ENCODE measurements around the gene PLD5. TPM values are rescaled to one million over a fixed set of nuclear protein-coding genes. Genes with fewer than 3 reads are reported as not detected.

PLD5 gene
- total RNA-seq, 1 donor from 2014 or later = not detected

DNA sequence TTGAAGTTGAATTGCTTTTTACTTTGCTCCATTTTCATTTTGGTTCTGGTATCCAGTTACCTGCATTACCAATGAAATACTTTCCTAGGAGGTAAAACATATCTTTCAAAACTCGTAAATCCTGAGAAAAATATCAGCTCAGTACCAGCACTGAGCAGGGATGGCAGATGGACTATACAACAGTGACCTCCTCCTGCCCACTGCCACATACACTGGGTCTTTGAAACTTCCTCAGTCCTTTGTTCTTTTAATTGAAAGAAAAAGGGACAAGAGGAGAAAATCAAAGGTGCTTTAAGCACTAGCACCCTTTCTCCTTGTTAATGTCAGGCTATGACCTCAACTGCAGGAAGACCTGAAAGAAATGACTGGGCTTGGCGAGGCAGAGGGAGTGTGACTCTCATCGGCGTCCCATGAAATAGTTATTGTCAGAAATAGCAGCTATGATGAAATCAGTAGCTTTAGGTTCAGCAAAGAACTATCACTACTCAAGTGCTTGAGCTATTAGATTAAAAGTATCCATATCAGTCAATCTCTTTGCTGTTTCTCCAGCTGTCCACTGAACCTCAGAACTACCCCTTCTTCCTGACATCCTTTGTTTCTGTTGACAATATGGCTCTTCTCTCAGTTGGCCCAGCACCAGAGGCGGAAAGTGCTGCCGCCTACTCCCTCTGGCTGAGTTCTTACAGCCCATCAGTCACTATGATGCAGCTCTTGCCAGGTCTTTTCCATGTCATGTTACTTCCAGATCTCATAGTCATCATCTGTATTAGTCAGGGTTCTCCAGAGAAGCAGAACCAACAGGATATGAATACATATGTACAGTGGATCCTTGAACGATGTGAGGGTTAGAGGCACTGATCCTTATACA is 318.6 kb downstream of the PLD5 start:
- no peak overlapping the region for H3K27ac Mint-ChIP-seq (ENCODE audit: unreplicated experiment)
- no peaks in the 10 kb centered on the region for H3K4me1 Mint-ChIP-seq (ENCODE audit: low read depth)
- no peaks in the 10 kb centered on the region for H3K36me3 Mint-ChIP-seq (ENCODE audit: low read depth)
- TF ChIP-seq, protein P1, sequence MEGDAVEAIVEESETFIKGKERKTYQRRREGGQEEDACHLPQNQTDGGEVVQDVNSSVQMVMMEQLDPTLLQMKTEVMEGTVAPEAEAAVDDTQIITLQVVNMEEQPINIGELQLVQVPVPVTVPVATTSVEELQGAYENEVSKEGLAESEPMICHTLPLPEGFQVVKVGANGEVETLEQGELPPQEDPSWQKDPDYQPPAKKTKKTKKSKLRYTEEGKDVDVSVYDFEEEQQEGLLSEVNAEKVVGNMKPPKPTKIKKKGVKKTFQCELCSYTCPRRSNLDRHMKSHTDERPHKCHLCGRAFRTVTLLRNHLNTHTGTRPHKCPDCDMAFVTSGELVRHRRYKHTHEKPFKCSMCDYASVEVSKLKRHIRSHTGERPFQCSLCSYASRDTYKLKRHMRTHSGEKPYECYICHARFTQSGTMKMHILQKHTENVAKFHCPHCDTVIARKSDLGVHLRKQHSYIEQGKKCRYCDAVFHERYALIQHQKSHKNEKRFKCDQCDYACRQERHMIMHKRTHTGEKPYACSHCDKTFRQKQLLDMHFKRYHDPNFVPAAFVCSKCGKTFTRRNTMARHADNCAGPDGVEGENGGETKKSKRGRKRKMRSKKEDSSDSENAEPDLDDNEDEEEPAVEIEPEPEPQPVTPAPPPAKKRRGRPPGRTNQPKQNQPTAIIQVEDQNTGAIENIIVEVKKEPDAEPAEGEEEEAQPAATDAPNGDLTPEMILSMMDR (IDR thresholded peaks at IDR 0.05) = no peak
- H3K9me3 Mint-ChIP-seq (ENCODE audit: low read depth) = peaks cover 3% of the 10 kb centered on the region
- no peak overlapping the region for H3K4me3 Mint-ChIP-seq (ENCODE audit: unreplicated experiment)
- DNase-seq (ENCODE audit: low spot score) = no peak
- H3K27me3 Mint-ChIP-seq (ENCODE audit: low read depth) = peaks cover 10% of the 10 kb centered on the region

DNA sequence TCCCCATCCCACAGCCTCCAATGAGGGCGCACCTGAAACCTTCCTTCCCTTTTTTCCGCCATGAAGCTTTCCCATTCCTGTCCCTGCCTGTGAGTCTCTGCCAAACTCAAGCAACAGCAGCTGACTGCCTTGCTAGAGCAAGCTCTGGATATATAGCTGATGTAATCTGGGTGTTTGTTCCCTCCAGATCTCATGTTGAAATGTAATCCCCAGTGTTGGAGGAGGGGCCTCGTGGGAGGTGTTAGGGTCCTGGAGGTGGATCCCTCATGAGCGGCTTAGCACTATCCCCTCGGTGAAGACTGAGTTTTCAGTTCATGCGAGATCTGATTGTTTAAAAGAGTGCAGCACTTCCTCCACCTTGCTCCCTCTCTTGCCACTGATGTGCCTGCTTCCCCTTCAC is 321.2 kb downstream of the PLD5 start:
- H3K27ac Mint-ChIP-seq (ENCODE audit: unreplicated experiment) = no peak overlapping the region
- peaks cover 10% of the 10 kb centered on the region for H3K27me3 Mint-ChIP-seq (ENCODE audit: low read depth)
- H3K4me3 Mint-ChIP-seq (ENCODE audit: unreplicated experiment) = no peak overlapping the region
- H3K36me3 Mint-ChIP-seq (ENCODE audit: low read depth) = no peaks in the 10 kb centered on the region
- TF ChIP-seq, protein P1 (IDR thresholded peaks at IDR 0.05) = no peak
- peaks cover 8% of the 10 kb centered on the region for H3K9me3 Mint-ChIP-seq (ENCODE audit: low read depth)
- no peaks in the 10 kb centered on the region for H3K4me1 Mint-ChIP-seq (ENCODE audit: low read depth)
- DNase-seq (ENCODE audit: low spot score) = no peak

DNA sequence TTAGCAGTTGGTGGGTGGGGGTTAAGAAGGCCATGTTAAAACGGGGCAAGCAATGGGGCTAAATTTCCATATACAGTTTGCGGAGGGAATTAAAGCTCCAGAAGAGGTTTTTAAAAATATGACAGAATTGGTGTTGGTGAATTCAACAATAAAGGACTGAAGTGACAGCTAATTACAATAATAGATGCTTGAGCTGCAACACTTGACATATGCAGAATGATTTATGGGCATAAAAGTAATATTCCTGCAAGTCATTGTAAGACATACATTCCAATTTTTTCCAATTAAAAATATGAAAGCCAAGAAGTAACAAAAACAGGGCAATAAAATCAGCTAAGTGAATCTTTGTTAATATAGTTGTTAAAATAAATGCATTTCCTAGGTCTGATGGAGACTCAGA is 323.4 kb downstream of the PLD5 start:
- H3K4me3 Mint-ChIP-seq (ENCODE audit: unreplicated experiment) = no peak overlapping the region
- no peak overlapping the region for H3K27ac Mint-ChIP-seq (ENCODE audit: unreplicated experiment)
- no peaks in the 10 kb centered on the region for H3K27me3 Mint-ChIP-seq (ENCODE audit: low read depth)
- no peaks in the 10 kb centered on the region for H3K4me1 Mint-ChIP-seq (ENCODE audit: low read depth)
- H3K36me3 Mint-ChIP-seq (ENCODE audit: low read depth) = no peaks in the 10 kb centered on the region
- H3K9me3 Mint-ChIP-seq (ENCODE audit: low read depth) = peaks cover 5% of the 10 kb centered on the region
- DNase-seq (ENCODE audit: low spot score) = no peak
- TF ChIP-seq, protein P1 (IDR thresholded peaks at IDR 0.05) = no peak

DNA sequence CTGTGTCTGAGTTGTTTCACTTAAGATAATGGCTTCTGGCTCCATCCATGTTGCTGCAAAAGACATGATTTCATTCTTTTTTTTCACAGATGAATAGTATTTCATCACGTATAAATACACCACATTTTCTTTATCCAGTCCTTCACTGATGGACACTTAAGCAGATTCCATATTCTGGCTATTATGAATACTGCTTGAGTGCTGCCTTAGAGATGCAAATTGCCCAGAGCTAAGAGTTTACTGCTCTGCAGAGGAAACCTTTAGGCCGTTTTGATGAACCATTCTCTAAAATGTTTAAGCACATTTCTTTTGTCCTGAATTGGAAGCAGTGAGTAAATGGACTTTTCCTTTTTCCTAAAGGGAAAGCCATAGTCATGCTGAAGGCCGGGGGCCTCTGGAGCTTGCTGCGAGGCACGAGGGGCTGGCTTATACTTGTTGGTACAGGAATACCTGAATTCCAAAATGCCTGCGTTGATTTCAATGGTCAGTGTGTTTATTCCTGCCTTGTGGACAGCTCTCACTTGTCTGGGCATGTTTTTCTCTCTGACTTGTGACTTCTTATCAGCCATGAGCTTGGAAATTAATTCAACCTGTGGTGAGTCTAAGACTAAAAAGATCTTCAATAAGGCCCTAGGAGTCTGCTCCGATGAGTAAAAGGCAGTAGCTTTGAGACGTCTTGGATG is 324.6 kb downstream of the PLD5 start:
- DNase-seq (ENCODE audit: low spot score) = no peak
- TF ChIP-seq, protein P1 (IDR thresholded peaks at IDR 0.05) = no peak
- Mint-ChIP-seq H3K27me3 (ENCODE audit: low read depth) (no peaks in the 10 kb centered on the region), H3K27ac (ENCODE audit: unreplicated experiment) (no peak overlapping the region), H3K4me1 (ENCODE audit: low read depth) (no peaks in the 10 kb centered on the region), H3K4me3 (ENCODE audit: unreplicated experiment) (no peak overlapping the region), H3K36me3 (ENCODE audit: low read depth) (no peaks in the 10 kb centered on the region), H3K9me3 (ENCODE audit: low read depth) (peaks cover 5% of the 10 kb centered on the region)

DNA sequence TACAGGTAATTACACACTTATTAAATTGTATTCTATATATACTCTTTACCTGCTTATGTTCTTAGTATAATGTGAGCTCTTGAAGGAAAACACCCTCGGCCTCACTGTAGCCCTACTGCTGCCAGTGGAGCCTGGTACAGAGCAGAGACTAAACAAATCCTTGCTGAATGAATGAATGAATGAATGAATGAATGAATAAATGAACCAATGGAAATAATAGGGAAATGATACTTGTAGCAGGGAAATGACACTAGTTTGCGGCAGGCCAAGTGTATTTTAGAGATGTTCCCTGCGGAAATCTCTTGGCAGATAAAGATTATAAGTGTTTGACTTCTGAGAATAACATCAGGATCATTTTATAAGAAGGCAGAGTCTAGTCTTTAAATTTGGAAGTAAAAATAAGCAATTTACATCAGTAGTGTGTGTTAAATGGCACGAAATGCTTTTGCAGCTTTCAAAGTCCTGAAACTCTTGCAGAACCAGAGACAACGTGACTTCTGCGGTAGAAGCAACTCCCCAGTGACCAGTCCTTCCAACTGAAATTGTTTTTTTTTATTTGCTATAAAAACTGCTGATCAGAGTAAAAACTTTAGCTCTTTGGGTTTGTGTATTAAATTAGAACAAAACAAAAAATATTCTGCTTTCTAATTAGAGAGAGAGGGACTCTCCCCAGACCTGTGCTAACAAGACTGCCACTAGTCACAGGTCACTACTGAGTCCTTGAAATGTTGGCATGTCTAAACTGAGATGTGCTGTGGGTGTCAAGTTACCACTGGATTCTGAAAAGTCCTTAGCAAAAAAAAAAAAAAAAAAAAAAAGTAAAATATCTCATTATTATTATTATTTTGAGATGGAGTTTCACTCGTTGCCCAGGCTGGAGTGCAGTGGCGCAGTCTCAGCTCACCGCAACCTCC is 326.3 kb downstream of the PLD5 start:
- DNase-seq (ENCODE audit: low spot score) = no peak
- Mint-ChIP-seq H3K27me3 (ENCODE audit: low read depth) (no peaks in the 10 kb centered on the region), H3K4me3 (ENCODE audit: unreplicated experiment) (no peak overlapping the region), H3K27ac (ENCODE audit: unreplicated experiment) (no peak overlapping the region), H3K36me3 (ENCODE audit: low read depth) (no peaks in the 10 kb centered on the region), H3K4me1 (ENCODE audit: low read depth) (no peaks in the 10 kb centered on the region), H3K9me3 (ENCODE audit: low read depth) (peaks cover 5% of the 10 kb centered on the region)
- TF ChIP-seq, protein P1 (IDR thresholded peaks at IDR 0.05) = no peak
